ENCODE data around the gene PTPN6. TPM values are rescaled to one million over a fixed set of nuclear protein-coding genes. Genes with fewer than 3 reads are reported as not detected.
A peak's percentile ranks its signal among the peaks of the same experiment; 100 is the strongest.

The PTPN6 gene
- total and polyA plus RNA-seq, 10 of the 15 experiments (the other 5 are each of a cell fraction or from before 2014, with no cell fraction given), result 229 to 457 (median 370) TPM

GRCh38 chr12:6914947-6915788, 36.0 kb upstream of the PTPN6 start (continued):
- TF ChIP-seq IKZF1 (conservative IDR thresholded peaks at IDR 0.05) (0 out of 2 replicates have a peak, but pooled peaks have one; percentile 7), SRF (IDR thresholded peaks at IDR 0.05; ENCODE audit: low read depth in 2 of 2, low read length in 2 of 2) (no peak), KDM1A (IDR thresholded peaks at IDR 0.05; ENCODE audit: borderline replicate concordance) (no peak), POLR2AphosphoS2 (IDR thresholded peaks at IDR 0.05; ENCODE audit: low read depth, low read length) (no peak), WRNIP1 (IDR thresholded peaks at IDR 0.05; ENCODE audit: borderline replicate concordance, low read depth, low read length) (no peak), ZNF592 (IDR thresholded peaks at IDR 0.05) (no peak), ZNF274 (IDR thresholded peaks at IDR 0.05; ENCODE audit: insufficient read depth, insufficient read length) (no peak), IRF4 (IDR thresholded peaks at IDR 0.05; ENCODE audit: low read depth, low read length) (no peak), NKRF (conservative IDR thresholded peaks at IDR 0.05) (0 out of 2 replicates have a peak, but pooled peaks have one; percentile 19), MAX (IDR thresholded peaks at IDR 0.05; ENCODE audit: low read depth, low read length) (no peak), PBX3 (IDR thresholded peaks at IDR 0.05; ENCODE audit: insufficient replicate concordance, low read depth, low read length) (no peak), YY1 (IDR thresholded peaks at IDR 0.05; ENCODE audit: low read depth, low read length) (peak; percentile 78), SP1 (IDR thresholded peaks at IDR 0.05; ENCODE audit: low read depth, low read length) (peak; percentile 19)

All from GM12878 (cell line).